HepG2 (cell line): Measurements from ENCODE around the gene DNAJC7. TPM values are rescaled to one million over a fixed set of nuclear protein-coding genes. Genes with fewer than 3 reads are reported as not detected.

Experiments used
- DNMT1 ChIP-seq: sonication (generic); formaldehyde crosslinking; IDR thresholded peaks from 2 replicates; pipeline ENCODE4 v1.5.1; 2020; ENCODE audit warnings: mild to moderate bottlenecking, missing genetic modification reagents
- IKZF1 ChIP-seq: fragments of 450-650 bp; IDR thresholded peaks from 2 replicates; pipeline ENCODE4 v1.7.1; 2016
- KDM1A ChIP-seq: IDR thresholded peaks from 2 replicates; pipeline ENCODE4 v1.6.1; 2016; ENCODE audit warnings: missing compliant biosample characterization
- NAIF1 ChIP-seq: sonication (generic); formaldehyde crosslinking; IDR thresholded peaks from 2 replicates; pipeline ENCODE4 v1.5.0; 2020; ENCODE audit warnings: mild to moderate bottlenecking, missing genetic modification reagents, borderline replicate concordance
- NPAS2 ChIP-seq: sonication (generic); formaldehyde crosslinking; IDR thresholded peaks from 2 replicates; pipeline ENCODE4 v1.8.0; 2022; ENCODE audit warnings: mild to moderate bottlenecking, missing genetic modification reagents, borderline replicate concordance
- NR2F2 ChIP-seq: IDR thresholded peaks from 2 replicates; pipeline ENCODE4 v1.6.1; 2012; ENCODE audit warnings: low read depth, inconsistent platforms, borderline replicate concordance
- SP2 ChIP-seq: sonication (generic); formaldehyde crosslinking; IDR thresholded peaks from 2 replicates; pipeline ENCODE4 v1.5.1; 2020; ENCODE audit warnings: mild to moderate bottlenecking, missing genetic modification reagents
- SRSF1 ChIP-seq: fragments of 200-400 bp; formaldehyde crosslinking; optimal IDR thresholded peaks from 2 replicates; pipeline ENCODE3; 2017; ENCODE audit warnings: mild to moderate bottlenecking, low read depth, low read length, moderate library complexity
- ZFP36L2 ChIP-seq: sonication (generic); formaldehyde crosslinking; IDR thresholded peaks from 2 replicates; pipeline ENCODE4 v1.4.0; 2020; ENCODE audit warnings: missing genetic modification reagents
- ZIK1 ChIP-seq: sonication (generic); formaldehyde crosslinking; IDR thresholded peaks from 2 replicates; pipeline ENCODE4 v1.5.0; 2020; ENCODE audit warnings: mild to moderate bottlenecking, low read depth, missing genetic modification reagents, borderline replicate concordance
- ZNF251 ChIP-seq: sonication (generic); formaldehyde crosslinking; IDR thresholded peaks from 2 replicates; pipeline ENCODE4 v1.9.0; 2021; ENCODE audit warnings: mild to moderate bottlenecking, missing genetic modification reagents
- ZNF577 ChIP-seq: sonication (generic); formaldehyde crosslinking; IDR thresholded peaks from 2 replicates; pipeline ENCODE4 v1.4.0; 2020; ENCODE audit warnings: mild to moderate bottlenecking, low read depth, missing genetic modification reagents, borderline replicate concordance
- polyA plus RNA-seq, 8 experiments: library from polyadenylated mRNA; depleted of rRNA in 3 of 8; stranded (reverse) in 7 of 8; unstranded in 1 of 8; fragments of >200 nt; fragmentation: Illumina TruSeq in 4 of 8; extraction: Trizol in 4 of 8; gene quantifications; 2 replicates each; pipeline versions ENCODE4 v1.2.1 to v1.2.3, GENCODE V29; 2011 to 2016; ENCODE audit warnings: low read depth in 4 of 8, missing spikeins in 1 of 8, mixed read lengths in 1 of 8; ENCODE audit not compliant: insufficient read depth in 1 of 8
- total RNA-seq, 5 experiments: library from RNA; depleted of rRNA; stranded (reverse); fragments of >200 nt; fragmentation: Illumina TruSeq; extraction: Trizol; gene quantifications; 2 replicates each; pipeline ENCODE4 v1.2.3, GENCODE V29; 2016; ENCODE audit warnings: low read depth in 1 of 5
- TF ChIP-seq, protein P1 (sequence below): sonication (generic); formaldehyde crosslinking; IDR thresholded peaks from 2 replicates; pipeline ENCODE4 v1.4.0; 2020; ENCODE audit warnings: mild to moderate bottlenecking, missing genetic modification reagents
- TF ChIP-seq, protein P2 (sequence below), 2 experiments: sonication (generic) in 1 of 2; formaldehyde crosslinking in 1 of 2; IDR thresholded peaks; 2 replicates each; pipeline versions ENCODE4 v1.4.0 to v1.6.1; 2018 to 2020; ENCODE audit warnings: missing genetic modification reagents in 2 of 2, borderline replicate concordance in 1 of 2, low read depth in 1 of 2, mild to moderate bottlenecking in 1 of 2, missing biosample characterization in 1 of 2
- TF ChIP-seq, protein P3 (sequence below): sonication (generic); formaldehyde crosslinking; IDR thresholded peaks from 2 replicates; pipeline ENCODE4 v1.5.0; 2020; ENCODE audit warnings: missing genetic modification reagents
- TF ChIP-seq, protein P4 (sequence below): sonication (generic); formaldehyde crosslinking; IDR thresholded peaks from 2 replicates; pipeline ENCODE4 v1.4.0; 2020; ENCODE audit warnings: missing genetic modification reagents
- TF ChIP-seq, protein P5 (sequence below): sonication (generic); formaldehyde crosslinking; IDR thresholded peaks from 2 replicates; pipeline ENCODE4 v1.4.0; 2020; ENCODE audit warnings: mild to moderate bottlenecking, missing genetic modification reagents, borderline replicate concordance

Gene DNAJC7
- total and polyA plus RNA-seq, 2 of the 13 experiments (the other 11 are each of a cell fraction or from before 2014, with no cell fraction given) = 47.7 to 132 TPM

GRCh38 chr17:42016941-42017865 is at the start of gene DNAJC7 (continued):
- peak; percentile 59; the same call in 1 of the 2 replicates for TF ChIP-seq ZIK1 (CRISPR knock-in tag)
- TF ChIP-seq, protein P1, sequence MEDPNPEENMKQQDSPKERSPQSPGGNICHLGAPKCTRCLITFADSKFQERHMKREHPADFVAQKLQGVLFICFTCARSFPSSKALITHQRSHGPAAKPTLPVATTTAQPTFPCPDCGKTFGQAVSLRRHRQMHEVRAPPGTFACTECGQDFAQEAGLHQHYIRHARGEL (CRISPR knock-in tag) = peak; percentile 52; the same call in 1 of the 2 replicates
- peak; percentile 54; the same call in 1 of the 2 replicates for TF ChIP-seq DNMT1 (CRISPR knock-in tag)
- peak; percentile 86 for TF ChIP-seq SRSF1
- TF ChIP-seq, protein P2, sequence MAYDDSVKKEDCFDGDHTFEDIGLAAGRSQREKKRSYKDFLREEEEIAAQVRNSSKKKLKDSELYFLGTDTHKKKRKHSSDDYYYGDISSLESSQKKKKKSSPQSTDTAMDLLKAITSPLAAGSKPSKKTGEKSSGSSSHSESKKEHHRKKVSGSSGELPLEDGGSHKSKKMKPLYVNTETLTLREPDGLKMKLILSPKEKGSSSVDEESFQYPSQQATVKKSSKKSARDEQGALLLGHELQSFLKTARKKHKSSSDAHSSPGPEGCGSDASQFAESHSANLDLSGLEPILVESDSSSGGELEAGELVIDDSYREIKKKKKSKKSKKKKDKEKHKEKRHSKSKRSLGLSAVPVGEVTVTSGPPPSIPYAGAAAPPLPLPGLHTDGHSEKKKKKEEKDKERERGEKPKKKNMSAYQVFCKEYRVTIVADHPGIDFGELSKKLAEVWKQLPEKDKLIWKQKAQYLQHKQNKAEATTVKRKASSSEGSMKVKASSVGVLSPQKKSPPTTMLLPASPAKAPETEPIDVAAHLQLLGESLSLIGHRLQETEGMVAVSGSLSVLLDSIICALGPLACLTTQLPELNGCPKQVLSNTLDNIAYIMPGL (CRISPR knock-in tag; IDR thresholded peaks at IDR 0.05; ENCODE audit: borderline replicate concordance in 1 of 2, low read depth in 1 of 2) = peak; percentile 95 to 96; a peak in 3 of 4 replicates
- no peak for TF ChIP-seq NR2F2
- TF ChIP-seq IKZF1 = no peak
- TF ChIP-seq NAIF1 (CRISPR knock-in tag) = peak; percentile 92; the same call in 1 of the 2 replicates
- no peak for TF ChIP-seq KDM1A (CRISPR knock-in tag)
- 0 out of 2 replicates have a peak, but pooled peaks have one; percentile 35 for TF ChIP-seq ZFP36L2 (CRISPR knock-in tag)
- TF ChIP-seq, protein P3, sequence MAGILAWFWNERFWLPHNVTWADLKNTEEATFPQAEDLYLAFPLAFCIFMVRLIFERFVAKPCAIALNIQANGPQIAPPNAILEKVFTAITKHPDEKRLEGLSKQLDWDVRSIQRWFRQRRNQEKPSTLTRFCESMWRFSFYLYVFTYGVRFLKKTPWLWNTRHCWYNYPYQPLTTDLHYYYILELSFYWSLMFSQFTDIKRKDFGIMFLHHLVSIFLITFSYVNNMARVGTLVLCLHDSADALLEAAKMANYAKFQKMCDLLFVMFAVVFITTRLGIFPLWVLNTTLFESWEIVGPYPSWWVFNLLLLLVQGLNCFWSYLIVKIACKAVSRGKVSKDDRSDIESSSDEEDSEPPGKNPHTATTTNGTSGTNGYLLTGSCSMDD (CRISPR knock-in tag) = no peak
- TF ChIP-seq NPAS2 (CRISPR knock-in tag) = no peak
- TF ChIP-seq ZNF251 (CRISPR knock-in tag) = no peak; the same call in 1 of the 2 replicates
- TF ChIP-seq, protein P4, sequence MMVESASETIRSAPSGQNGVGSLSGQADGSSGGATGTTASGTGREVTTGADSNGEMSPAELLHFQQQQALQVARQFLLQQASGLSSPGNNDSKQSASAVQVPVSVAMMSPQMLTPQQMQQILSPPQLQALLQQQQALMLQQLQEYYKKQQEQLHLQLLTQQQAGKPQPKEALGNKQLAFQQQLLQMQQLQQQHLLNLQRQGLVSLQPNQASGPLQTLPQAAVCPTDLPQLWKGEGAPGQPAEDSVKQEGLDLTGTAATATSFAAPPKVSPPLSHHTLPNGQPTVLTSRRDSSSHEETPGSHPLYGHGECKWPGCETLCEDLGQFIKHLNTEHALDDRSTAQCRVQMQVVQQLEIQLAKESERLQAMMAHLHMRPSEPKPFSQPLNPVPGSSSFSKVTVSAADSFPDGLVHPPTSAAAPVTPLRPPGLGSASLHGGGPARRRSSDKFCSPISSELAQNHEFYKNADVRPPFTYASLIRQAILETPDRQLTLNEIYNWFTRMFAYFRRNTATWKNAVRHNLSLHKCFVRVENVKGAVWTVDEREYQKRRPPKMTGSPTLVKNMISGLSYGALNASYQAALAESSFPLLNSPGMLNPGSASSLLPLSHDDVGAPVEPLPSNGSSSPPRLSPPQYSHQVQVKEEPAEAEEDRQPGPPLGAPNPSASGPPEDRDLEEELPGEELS = peak; percentile 66; the same call in 1 of the 2 replicates
- TF ChIP-seq, protein P5, sequence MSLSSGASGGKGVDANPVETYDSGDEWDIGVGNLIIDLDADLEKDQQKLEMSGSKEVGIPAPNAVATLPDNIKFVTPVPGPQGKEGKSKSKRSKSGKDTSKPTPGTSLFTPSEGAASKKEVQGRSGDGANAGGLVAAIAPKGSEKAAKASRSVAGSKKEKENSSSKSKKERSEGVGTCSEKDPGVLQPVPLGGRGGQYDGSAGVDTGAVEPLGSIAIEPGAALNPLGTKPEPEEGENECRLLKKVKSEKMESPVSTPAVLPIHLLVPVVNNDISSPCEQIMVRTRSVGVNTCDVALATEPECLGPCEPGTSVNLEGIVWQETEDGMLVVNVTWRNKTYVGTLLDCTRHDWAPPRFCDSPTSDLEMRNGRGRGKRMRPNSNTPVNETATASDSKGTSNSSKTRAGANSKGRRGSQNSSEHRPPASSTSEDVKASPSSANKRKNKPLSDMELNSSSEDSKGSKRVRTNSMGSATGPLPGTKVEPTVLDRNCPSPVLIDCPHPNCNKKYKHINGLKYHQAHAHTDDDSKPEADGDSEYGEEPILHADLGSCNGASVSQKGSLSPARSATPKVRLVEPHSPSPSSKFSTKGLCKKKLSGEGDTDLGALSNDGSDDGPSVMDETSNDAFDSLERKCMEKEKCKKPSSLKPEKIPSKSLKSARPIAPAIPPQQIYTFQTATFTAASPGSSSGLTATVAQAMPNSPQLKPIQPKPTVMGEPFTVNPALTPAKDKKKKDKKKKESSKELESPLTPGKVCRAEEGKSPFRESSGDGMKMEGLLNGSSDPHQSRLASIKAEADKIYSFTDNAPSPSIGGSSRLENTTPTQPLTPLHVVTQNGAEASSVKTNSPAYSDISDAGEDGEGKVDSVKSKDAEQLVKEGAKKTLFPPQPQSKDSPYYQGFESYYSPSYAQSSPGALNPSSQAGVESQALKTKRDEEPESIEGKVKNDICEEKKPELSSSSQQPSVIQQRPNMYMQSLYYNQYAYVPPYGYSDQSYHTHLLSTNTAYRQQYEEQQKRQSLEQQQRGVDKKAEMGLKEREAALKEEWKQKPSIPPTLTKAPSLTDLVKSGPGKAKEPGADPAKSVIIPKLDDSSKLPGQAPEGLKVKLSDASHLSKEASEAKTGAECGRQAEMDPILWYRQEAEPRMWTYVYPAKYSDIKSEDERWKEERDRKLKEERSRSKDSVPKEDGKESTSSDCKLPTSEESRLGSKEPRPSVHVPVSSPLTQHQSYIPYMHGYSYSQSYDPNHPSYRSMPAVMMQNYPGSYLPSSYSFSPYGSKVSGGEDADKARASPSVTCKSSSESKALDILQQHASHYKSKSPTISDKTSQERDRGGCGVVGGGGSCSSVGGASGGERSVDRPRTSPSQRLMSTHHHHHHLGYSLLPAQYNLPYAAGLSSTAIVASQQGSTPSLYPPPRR = peak; percentile 59; the same call in 1 of the 2 replicates
- TF ChIP-seq SP2 (CRISPR knock-in tag) = peak; percentile 71; the same call in 1 of the 2 replicates
- peak; percentile 82; the same call in 1 of the 2 replicates for TF ChIP-seq ZNF577 (CRISPR knock-in tag)
